Measurements from ENCODE around the gene HDDC3.
"Not testable (repeated sequence)": the region's sequence is repeated elsewhere in the genome, so short reads cannot be mapped to it uniquely, and the experiment has no call there.

The HDDC3 gene

DNA sequence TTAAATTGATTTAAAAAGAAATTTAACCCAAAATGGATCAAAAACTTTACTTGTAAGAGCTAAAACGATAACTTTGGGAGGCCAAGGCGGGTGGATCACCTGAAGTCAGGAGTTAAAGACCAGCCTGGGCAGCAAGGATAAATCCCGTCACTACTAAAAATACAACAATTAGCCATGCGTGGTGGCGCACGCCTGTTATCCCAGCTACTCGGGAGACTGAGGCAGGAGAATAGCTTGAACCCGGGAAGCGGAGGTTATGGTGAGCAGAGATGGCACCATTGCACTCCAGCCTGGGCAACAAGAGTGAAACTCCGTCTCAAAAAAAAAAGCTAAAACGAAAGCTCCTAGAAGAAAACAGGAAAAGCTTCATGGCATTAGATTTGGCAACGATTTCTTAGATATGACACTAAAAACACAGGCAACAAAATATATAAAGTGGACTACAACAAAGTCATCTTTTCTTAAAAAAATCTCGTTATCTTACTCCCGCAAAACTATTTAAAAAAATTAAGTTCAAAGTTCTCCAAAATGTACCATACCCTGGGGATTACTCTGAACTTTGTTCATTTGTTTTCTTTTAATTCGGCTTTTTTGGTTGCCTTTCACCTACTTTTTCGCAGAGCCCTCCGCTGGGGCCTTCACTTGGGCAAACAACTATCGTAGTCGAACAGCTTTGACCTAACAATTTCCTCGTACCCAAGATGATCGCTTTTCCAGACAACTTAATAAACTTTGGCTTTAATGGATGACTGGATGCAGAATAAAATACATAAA lies 2.9 kb downstream of the HDDC3 start:
- DNase-seq, result no peak

DNA sequence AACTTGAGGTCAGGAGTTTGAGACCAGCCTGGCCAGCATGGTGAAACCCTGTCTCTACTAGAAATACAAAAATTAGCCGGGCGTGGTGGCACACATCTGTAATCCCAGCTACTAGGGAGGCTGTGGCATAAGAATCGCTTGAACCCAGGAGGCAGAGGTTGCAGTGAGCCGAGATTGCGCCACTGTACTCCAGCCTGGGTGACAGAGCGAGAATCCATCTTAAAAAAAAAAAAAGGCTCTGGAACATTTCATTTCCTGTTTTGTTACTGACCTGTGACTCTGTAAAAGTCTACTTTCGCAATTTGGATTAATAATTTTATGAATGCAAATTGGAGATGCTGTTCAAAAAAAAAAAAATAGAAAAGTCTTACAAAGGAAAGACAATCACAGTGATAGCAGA lies 4.2 kb downstream of the HDDC3 start:
- DNase-seq, result not testable (repeated sequence)

DNA sequence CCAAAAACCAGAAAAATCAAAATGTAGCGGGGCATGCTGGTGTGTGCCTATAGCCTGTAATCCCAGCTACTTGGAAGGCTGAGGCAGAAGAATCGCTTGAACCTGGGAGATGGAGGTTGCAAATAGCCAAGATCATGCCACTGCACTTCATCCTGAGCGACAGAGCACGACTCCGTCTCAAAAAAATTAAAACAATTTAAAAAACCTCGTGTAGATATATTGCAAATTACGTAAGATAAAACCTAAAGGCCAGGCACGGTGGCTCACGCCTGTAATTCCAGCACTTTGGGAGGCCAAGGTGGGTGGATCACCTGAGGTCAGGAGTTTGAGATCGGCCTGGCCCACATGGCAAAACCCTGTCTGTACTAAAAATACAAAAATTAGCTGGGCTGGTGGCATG lies 5.6 kb downstream of the HDDC3 start:
- DNase-seq, result not testable (repeated sequence)

DNA sequence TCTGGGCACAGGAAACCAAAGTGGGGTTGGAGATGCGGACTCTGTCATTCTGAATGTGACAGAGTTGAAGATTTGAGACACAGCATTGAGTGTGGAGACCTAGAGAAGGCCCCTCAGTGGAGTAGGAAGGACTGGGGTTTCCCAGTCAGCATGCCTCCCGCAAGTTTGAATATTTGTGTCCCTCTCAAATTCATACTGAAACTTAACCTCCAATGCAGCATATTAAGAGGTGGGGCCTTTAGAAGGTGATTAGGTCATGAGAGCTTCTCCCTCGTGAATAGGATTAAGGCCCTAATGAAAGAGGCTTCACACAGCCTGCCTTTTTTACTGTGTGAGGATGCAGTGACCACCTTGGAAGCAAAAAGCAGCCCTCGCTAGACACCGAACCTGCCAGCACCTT lies 8.0 kb downstream of the HDDC3 start:
- no peak for DNase-seq

DNA sequence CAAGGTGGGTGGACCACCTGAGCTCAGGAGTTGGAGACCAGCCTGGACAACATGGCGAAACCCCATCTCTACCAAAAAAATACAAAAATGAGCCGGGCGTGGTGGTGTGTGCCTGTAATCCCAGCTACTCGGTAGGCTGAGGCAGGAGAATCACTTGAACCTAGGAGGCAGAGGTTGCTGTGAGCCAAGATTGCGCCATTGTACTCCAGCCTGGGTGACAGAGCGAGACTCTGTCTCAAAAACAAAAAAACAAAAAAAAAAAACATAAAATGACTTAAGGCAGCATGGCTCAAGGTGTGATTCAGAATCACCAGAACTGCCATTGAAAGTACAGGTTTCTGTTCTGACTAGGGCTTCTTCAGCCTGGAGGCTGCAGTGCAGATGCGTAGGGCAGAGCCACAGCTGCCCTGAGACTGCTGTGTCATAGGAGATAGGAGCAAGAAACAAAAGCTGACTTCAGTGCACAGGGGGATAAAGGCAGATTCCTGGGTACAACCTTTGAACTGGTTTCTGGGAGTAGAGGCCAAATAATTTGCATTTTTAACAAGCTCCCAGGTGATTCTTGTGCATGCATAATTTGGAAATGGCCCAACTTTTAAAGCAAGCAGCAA lies 9.5 kb downstream of the HDDC3 start:
- DNase-seq, result not testable (repeated sequence)

DNA sequence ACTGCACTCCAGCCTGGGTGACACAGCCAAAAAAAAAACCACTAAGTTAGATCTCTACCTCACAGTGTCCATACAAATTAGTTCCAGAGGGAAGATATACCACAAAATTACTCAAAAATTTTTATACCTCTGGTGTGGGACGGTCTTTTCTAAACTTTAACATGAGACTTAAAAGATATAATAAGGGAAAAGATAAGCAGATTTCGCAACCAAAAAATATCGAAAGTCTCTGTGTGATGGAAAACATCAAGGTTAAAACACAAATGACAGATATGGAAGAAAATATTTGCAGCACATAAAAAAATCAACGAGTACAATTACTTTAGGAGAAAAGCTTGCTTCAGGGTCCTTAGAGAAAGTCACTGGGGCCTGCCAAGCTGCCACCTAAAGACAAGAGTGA lies 10.5 kb downstream of the HDDC3 start:
- no peak for DNase-seq

DNA sequence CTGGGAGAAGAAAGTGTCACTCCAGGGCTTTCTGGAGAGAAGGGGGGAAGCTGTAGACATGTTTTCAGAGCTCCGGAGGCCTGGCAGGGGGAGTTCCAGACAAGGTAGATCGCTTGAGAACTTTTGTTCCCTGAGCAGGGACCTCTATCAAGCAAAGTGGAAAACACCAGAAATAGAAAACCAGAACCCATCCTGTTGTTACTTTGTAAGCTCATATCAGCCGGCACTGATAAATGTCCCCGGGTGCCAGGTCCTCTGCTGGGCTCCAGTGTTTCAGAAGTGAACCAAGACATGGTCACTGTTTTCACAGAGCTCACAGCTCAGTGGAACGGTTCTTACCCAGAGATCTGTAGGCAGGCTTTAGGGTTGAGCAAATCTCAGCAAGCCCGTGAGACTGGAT lies 13.5 kb downstream of the HDDC3 start:
- DNase-seq, result no peak

DNA sequence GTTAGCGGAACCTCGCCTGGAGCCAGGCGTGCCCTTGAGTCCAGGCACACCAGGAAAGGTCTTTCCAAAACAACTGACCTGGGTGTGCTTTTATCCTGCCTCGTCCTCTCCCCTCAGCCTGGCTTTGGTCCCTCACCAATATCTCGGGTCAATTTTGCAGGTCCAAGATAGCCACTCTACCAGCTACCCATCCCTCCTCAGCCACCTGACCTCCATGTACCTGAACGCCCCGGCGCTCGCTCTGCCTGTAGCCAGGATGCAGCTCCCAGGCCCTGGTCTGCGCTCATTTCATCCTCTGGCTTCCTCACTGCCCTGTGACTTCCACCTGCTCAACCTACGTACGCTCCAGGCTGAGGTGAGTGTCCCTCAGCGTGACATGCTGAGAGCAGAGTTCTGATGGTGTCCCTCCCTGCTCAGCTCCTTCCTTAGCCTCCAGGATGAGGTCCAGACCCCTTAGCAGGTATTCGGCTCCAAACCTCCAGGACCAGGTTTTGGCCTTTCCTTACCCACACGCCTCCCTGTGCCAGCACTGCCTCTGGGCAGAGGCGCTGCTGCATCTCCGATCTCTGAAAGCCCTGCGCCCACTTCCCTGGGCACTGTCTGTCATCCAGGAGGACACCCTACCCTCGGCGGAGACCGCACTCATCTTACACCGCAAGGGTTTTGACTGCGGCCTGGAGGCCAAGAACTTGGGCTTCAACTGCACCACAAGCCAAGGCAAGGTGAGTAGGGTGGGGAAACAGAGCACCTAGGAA lies 14.1 kb downstream of the HDDC3 start:
- DNase-seq, result no peak

DNA sequence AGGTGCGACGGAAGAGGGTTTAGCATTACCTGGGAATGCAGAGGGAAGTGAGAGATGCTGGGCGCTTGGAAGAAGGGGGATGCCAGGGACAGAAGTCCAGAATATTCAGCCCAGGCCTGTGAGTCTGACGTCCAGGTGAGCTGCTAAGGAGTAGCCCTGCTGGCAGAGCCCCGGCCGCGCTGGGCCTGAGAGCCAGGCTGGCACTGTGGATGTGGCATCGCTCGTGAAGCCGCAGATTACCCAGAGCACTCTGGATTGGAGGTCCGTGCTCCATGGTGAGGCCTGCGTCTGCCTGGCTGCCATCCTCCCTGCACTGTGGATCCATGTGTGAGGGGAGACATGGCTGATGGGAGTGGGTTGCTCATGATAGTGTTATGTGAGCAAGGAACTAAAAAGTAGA lies 14.8 kb downstream of the HDDC3 start:
- no peak for DNase-seq

DNA sequence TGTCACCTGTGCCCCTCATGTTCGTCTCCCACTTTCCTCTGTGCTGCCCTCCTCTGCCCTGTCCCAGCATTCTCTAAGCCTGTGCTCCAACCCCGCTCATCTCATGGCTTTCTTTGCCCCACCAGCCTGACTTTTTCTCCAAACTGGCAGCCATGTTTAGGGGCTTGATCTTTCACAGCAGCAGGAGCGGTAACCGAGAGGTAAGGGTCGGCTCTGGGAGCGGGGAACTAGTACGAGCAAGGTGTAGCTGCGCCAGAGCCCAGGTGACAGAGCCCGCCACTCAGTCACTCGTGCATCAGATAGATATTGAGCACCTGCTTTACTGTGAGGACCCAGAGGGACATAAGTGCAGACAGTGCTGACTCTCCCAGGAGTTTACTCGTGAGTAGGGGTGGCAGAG lies 15.9 kb downstream of the HDDC3 start:
- DNase-seq, result no peak

DNA sequence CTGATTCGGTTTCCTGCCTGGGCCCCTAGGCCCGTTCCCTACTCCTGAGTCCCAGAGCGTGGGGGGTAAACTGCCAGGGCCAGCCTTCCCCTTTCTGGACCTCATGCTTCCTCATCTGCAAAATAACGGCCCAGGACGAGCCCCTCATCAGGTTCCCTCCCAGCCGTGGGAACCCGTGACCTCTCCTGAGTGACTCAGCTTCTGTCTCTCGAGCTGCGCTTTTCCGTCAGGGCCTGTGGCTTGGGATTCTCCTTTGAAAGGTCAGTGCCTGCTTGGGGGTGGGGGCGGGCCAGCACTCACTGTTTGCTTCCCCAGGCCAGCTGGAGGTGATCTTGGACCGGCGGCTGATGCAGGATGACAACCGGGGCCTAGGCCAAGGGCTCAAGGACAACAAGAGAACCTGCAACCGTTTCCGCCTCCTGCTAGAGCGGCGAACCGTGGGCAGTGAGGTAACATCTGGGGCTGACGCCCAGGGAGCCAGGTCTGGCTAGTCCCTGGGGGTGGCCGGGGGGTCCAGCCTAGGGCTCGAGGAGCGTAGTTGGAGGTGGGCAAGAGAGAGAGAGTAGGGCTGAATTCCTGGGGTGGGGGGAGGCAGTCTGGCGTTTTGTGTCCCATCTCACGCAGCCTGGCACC lies 16.4 kb downstream of the HDDC3 start:
- DNase-seq, result no peak

DNA sequence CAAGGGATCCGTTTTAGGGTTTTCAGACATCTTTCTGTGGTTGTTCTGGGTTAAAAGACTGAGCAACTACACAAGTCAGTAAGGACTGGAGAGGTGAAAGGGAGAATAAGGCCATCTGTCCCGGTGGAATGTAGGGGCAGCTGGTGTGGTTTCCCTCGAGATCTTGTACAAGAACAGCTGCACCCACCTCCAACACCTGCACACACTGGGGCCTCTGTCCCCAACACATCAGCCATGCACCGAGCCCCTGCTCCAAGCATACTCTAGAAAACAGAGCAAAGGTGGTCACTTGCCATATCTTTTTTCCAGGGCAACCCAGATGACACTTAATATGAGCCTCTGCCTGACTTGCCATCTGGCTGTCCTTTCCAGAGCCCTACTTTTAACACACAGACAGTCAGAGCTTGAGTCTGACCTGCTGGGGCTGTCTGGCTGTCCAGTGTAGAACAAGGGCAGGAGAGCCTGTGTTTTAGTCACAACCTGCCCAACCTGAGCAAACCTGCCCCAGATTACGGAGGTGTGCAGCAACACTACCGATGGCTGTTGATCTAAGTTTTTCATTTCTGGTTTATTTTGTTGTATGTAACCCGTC lies 17.0 kb downstream of the HDDC3 start:
- no peak for DNase-seq

DNA sequence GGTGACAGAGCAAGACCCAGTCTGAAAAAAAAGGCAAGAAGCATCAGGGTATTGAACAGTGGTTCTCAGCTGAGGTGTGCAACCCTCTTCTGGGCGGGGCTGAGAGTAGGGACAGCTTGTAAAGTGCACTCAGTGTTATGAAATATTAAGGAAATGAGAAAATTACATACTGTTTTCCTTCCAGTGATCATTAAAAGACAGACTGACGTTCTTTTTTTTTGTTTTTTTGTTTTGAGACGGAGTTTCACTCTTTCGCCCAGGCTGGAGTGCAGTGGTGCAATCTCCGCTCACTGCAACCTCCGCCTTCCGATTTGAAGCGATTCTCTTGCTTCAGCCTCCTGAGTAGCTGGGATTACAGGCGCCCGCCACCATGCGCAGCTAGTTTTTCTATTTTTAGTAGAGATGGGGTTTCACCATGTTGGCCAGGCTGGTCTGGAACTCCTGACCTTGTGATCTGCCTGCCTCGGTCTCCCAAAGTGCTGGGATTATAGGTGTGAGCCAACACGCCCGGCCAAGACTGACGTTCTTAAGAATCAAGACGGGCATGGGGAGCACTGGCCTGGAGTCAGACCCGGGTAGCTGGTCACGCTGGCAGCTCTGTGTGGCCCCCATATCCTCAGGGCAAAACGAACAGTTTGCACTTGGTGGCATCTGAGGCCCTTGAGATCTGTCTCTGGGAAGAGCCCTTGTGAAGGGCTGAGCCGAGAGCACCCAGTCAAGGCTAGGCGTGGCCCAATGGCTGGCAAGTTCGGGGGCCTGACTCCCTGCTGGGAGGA lies 17.9 kb downstream of the HDDC3 start:
- no peak for DNase-seq

DNA sequence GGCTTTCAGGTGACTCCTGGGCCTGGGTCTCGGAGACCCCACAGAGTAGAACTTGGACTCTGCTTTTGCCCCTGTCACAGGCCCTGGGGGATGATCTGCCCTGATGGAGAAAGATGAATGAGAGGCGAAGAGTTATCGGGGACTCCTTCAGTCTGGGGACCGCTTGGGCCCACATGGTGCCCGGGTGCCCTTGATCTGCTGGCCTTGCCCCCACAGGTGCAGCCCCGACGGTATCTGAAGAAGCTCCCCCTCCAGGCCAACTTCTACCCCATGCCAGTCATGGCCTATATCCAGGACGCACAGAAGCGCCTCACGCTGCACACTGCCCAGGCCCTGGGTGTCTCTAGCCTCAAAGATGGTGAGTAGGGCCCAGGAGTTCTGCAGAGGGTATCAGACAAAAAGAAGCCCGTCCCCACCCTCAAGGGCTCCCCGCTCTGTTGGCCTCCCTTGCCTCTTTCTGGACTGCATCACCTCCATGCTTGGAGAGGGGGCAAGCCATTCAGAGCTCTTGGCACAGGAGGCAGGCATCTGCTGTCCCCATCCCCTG lies 18.9 kb downstream of the HDDC3 start:
- DNase-seq, result no peak

DNA sequence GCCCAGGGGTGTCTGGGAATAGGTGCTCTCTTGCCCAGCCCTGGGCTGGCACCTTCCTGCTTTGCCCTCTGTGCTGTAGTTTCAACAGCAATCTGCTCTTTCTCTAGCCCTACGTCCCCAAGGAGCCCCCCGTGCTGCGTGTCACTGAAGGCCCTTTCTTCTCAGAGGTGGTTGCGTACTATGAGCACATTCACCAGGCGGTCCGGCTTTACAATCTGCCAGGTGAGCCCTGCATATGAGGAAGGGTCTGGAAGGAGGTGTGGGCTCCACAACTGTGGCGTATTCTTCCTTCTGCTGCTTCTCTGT lies 19.6 kb downstream of the HDDC3 start:
- no peak for DNase-seq

DNA sequence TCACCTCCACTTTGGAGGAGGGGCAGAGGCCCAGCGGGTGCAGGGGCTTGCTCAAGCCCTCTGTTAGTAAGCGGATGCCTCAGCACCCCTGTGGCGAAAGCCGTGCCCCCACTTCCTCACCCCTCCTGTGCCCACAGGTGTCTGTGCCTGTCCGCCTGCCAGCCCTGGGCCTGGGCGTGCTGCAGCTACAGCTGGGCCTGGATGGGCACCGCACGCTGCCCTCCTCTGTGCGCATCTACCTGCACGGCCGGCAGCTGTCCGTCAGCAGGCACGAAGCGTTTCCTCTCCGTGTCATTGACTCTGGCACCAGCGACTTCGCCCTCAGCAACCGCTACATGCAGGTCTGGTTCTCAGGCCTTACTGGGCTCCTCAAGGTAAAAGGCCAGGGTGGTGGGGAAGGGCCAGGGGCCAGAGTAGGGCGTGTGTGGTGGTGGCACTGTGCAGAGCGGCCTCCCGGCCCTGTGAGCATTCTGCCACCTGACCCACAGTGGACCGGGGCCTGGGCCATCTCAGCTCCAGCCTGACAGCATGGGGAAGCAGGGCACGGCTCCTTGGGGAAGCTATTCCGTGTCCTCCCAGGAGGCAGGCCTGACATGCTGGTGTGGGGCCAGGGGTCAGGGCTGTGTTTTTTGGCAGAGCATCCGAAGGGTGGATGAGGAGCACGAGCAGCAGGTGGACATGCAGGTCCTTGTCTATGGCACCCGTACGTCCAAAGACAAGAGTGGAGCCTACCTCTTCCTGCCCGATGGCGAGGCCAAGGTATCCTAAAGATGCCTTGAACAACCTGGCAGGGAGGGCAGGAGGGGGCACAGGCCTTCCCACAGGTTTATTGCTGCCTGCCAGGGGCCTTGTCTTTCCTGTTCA lies 20.2 kb downstream of the HDDC3 start:
- DNase-seq, result no peak

DNA sequence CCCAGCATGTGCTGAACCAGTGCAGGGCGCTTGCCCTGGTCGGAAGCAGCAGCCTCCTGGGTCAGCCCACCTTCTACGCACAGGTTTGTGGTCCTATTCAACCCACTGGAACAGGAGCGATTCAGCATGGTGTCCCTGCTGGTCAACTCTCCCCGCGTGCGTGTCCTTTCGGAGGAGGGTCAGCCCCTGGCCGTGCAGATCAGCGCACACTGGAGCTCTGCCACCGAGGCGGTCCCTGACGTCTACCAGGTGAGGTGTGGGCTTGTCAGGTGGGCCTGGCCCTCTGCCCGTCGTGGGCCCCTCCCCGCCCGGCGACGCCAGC lies 21.1 kb downstream of the HDDC3 start:
- DNase-seq, result no peak

DNA sequence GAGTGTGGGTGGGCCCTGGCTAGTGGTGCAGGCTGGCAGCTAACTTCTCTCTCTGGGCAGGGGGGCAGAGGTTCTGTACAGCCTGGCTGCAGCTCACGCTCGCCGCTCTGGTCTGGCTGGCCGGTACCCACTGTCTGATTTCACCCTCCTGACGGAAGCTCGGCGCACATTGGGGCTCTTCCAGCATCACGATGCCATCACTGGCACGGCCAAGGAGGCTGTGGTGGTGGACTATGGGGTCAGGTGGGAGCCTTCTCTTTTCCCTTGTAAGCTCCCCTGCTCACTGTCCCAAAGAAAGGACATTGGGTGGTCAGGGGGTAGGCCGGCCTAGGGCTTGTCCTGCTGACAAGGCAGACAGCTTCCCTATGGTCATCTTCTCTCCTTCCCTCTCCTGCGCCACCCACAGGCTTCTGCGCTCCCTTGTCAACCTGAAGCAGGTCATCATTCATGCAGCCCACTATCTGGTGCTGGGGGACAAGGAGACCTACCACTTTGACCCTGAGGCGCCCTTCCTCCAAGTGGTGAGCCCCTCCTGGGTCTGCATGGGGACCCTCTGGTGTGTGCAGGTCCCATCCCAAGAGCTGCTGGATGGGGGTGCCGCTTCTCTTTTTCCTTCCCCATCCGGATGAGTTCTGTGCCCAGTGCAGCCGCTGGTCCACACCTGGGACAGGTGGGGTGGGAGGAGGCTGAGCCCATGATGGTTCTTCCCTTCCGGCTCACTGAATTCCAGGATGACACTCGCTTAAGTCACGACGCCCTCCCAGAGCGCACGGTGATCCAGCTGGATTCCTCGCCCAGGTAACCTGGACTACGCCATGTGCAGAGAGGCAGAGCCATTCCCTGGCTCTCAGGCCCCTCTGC lies 21.7 kb downstream of the HDDC3 start:
- no peak for DNase-seq

DNA sequence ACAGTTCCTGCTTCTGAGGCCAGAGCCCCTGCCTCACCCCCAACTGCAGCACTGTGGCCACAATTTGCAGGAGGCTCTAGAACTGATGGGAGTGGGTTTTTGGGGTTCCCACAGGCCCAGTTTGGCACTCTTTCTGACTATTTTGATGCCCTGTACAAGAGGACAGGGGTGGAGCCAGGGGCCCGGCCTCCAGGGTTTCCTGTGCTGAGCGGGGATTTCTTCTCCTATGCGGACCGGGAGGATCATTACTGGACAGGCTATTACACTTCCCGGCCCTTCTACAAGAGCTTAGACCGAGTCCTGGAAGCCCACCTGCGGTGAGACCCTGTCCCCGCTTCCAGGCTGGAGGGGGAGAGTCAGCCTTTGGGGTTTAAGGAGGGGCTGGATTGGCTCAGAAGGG lies 22.4 kb downstream of the HDDC3 start:
- DNase-seq, result no peak

DNA sequence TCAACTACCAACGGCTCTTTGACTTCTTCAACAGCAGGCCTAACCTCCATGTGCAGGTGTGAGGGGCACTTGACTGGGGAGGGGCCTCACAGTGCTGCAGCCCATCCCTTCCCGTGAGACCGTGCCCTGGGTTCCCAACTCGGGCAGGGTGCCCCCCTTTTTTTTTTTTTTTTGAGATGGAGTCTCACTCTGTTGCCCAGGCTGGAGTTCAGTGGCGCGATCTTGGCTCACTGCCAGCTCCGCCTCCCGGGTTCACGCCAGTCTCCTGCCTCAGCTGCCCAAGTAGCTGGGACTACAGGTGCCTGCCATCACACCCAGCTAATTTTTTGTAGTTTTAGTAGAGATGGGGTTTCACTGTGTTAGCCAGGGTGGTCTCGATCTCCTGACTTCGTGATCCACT lies 22.9 kb downstream of the HDDC3 start:
- not testable (repeated sequence) for DNase-seq
